H7 (cell line): ENCODE data around the gene BABAM2. TPM values are rescaled to one million over a fixed set of nuclear protein-coding genes. Genes with fewer than 3 reads are reported as not detected.
"Not testable (repeated sequence)": the region's sequence is repeated elsewhere in the genome, so short reads cannot be mapped to it uniquely, and the experiment has no call there.

Experiments
- DNase-seq: peaks from one replicate; pipeline ENCODE4 v3.0.0; 2012
- H3K27me3 ChIP-seq: 2 replicates; pipeline ENCODE4 v1.6.0; 2011; ENCODE audit warnings: mild to moderate bottlenecking, low read length; ENCODE audit not compliant: control insufficient read depth, insufficient read depth
- H3K36me3 ChIP-seq: replicated peaks from 2 replicates; pipeline ENCODE4 v1.5.1; 2011; ENCODE audit warnings: low read length; ENCODE audit not compliant: control insufficient read depth, insufficient read depth
- H3K4me3 ChIP-seq: 2 replicates; pipeline ENCODE4 v1.5.1; 2011; ENCODE audit warnings: low read depth, mild to moderate bottlenecking, control low read depth, low read length, moderate library complexity; ENCODE audit not compliant: insufficient read depth
- total RNA-seq: library from RNA; depleted of rRNA; stranded (reverse); fragments of >200 nt; shearing (Covaris generic); gene quantifications from 2 replicates; pipeline ENCODE4 v1.2.3, GENCODE V29; 2014

Gene BABAM2
- total RNA-seq, 1 experiment from 2014 or later, result 25.3 TPM

DNA sequence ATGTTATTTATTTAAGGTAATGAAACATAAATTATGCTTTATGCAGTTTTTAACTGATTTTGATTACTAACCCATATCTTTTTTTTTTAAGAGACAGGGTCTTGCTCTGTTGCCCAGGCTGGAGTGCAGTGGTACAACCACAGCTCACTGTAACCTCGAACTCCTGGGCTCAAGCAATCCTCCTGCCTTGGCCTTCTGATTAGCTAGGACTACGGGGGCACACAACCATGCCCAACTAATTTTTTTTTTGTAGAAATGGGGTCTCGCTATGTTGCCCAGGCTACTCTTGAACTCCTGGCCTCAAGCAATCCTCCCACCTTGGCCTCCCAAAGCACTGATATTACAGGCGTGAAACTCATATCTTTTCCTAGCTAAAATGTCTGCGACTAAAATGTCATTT, 26.6 kb upstream of the BABAM2 start:
- not testable (repeated sequence) for H3K4me3 ChIP-seq, DNase-seq, H3K27me3 ChIP-seq, H3K36me3 ChIP-seq

DNA sequence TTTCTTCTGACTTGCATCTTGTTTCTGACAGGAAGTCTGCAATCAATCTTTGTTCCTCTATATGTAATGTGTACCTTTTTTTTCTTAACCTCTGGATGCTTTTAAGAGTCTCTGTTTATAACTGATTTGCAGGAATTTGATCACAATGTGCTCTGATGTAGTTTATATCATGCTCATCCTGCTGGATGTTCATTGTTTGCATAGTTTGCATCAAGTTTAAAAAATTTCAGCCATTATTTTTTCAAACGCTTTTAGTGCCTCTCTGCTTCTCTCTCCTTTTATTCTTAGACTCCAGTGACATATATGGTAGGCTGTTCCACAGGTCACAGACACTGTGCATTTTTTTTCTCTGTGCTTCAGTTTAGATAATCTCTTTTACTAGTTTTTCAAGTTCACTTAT, 24.3 kb upstream of the BABAM2 start:
- no peak for DNase-seq
- Histone ChIP-seq H3K27me3 (peaks cover 2% of the 10 kb centered on the region; the same call in 1 of the 2 replicates), H3K36me3 (no peaks in the 10 kb centered on the region), H3K4me3 (no peak overlapping the region)

DNA sequence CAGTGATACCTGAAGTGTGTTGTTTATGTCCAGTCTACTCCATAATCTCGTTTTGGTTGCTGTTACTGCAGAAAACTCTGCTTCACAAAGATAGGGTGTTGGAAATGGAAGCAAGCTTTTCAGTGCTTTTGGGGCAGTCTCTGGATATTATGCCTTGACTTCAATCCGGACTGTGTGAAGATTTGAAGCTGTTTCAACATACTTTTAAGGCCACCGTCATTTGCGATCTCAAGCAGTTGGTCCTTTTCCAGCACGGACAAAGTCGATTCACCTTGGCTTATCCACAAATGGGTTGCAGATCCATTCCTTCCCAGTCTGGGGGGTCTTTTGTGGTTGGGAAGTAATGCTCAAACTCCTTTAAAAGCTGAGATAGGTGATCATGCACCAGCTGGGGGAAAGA, 20.8 kb upstream of the BABAM2 start:
- no peak for DNase-seq

DNA sequence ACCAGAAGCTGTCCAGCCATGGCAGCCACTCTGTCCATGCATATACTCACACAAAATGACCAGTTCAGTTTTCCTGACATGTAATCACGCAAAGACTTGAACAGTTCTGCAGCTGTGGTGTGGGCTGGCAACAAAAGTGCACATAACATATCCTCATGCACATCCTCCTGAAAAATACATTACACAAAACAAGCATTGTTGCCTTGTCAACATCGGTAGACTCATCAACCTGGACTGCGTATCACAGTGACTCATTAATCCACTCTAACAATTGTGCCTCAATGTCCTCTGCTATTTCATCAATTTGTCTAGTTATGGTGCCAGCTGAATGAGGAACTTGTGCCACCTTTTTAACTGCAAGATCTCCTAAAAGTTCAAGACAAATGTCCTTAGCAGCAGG, 19.8 kb upstream of the BABAM2 start:
- no peaks in the 10 kb centered on the region for H3K36me3 ChIP-seq
- no peaks in the 10 kb centered on the region for H3K27me3 ChIP-seq
- H3K4me3 ChIP-seq, result no peak overlapping the region
- no peak for DNase-seq

More for the DNA sequence above, 20.8 kb upstream of the BABAM2 start:
- Histone ChIP-seq H3K36me3 (no peaks in the 10 kb centered on the region), H3K27me3 (no peaks in the 10 kb centered on the region), H3K4me3 (no peak overlapping the region)

DNA sequence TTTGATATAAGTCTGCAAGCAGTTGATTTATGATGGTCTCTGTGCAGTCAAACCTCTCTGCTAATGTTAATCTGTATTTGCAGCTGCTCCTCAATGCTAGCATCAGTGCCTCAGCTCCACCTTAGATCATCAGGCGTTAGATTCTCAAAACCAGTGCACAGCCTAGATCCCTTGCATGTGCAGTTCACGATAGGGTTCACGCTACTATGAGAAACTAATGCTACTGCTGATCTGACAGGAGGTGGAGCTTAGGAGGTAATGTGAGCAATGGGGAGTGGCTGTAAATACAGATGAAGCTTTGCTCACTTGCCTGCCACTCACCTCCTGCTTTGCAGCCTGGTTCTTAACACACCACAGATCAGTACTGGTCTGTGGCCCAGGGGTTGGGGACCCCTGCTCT, 18.7 kb upstream of the BABAM2 start:
- no peaks in the 10 kb centered on the region for H3K36me3 ChIP-seq
- DNase-seq, result no peak
- H3K4me3 ChIP-seq, result no peak overlapping the region
- no peaks in the 10 kb centered on the region for H3K27me3 ChIP-seq

DNA sequence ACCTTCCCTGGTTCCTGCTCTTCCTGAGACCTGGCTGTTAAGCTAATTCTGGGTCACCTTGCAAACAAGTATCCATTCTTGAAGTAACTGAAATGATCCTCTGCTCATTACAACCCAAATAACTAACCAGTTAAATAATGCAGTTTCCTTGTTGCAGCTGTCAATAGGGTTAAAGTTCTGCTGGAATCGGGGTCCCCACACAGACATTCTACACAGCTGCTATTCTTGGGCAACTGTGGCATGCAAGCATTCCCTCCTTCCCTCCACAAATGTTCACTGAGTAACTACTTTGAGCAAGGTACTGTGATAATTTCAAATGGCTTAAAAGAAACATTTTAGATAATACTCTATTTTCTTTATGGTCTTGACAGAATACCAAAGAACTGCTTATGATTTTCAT, 17.4 kb upstream of the BABAM2 start:
- no peak for DNase-seq
- Histone ChIP-seq H3K4me3 (no peak overlapping the region), H3K27me3 (no peaks in the 10 kb centered on the region), H3K36me3 (no peaks in the 10 kb centered on the region)

DNA sequence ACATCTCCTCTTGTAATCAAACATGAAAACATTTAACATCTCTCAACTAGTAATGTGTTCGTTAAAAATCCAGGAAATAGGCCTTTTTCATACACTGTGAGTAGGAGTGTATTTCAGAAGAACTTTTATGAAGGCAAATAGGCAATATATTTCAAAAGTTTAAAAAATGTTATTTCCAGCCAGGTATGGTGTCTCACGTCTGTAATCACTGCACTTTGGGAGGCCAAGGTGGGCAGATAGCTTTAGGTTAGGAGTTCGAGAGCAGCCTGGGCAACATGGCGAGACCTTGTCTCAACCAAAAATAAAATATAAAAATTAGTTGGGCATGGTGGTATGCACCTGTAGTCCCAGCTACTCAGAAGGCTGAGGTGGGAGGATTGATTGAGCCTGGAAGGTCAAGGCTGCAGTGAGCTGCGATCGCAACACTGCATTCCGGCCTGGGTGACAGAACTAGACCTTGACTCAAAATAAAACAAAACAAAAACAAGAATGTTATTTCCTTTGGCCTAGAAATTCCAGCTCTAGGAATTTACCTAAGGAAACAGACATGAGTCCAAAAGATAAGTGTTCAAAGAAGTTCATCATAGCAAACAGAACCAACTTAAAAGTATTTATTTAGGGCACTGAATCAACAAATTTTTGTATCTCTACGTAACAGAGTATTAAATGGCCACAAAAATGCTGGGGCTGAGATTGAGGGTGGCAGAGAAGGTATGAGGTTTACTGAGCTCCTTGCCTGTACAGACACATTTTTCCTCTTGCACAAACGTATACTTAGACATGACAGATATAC, 15.2 kb upstream of the BABAM2 start:
- no peak for DNase-seq
- Histone ChIP-seq H3K27me3 (no peaks in the 10 kb centered on the region), H3K36me3 (no peaks in the 10 kb centered on the region), H3K4me3 (no peak overlapping the region)

DNA sequence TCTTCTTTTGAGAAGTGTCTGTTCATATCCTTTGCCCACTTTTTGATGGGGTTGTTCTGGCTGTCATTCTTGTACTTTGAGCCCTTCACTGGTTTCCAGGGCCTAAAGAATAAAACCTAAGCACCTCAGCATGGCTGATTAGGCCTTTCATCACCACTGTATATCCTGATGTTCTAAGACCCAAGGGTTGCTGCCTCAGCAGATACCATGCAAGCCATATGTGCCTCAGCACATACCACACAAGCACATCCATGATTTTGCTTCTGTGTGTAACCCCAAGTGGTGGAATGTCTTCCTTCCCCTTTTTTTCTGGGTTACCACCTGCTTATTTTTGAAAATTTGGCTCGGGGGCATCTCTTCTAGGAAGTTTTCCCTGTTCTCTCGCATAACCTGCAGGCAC, 11.7 kb upstream of the BABAM2 start:
- no peaks in the 10 kb centered on the region for H3K36me3 ChIP-seq
- no peak overlapping the region for H3K4me3 ChIP-seq
- no peaks in the 10 kb centered on the region for H3K27me3 ChIP-seq
- no peak for DNase-seq

DNA sequence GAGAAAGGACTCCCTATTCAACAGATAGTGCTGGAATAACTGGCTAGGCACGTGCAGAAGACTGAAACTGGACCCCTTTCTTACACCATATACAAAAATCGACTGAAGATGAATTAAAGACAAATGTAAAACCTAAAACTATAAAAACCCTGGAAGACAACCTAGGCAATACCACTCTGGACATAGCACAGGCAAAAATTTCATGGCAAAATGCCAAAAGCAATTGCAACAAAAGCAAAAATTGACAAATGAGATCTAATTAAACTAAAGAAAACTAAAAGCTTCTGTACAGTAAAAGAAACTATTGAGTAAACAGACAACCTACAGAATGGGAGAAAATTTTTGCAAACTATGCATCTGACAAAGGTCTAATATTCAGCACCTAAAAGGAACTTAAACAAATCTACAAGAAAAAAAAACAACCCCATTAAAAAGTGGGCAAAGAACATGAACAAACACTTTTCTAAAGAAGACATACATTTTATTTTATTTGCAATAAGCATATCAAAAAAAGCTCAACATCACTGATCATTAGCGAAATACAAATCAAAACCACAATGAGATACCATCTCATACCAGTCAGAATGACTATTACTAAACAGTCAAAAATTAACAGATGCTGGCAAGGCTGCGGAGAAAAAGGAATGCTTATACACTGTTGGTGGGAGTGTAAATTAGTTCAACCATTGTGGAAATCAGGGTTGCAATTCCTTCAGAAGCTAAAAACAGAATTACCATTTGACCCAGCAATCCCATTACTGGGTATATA, 8.5 kb upstream of the BABAM2 start:
- not testable (repeated sequence) for H3K36me3 ChIP-seq, DNase-seq, H3K27me3 ChIP-seq, H3K4me3 ChIP-seq

DNA sequence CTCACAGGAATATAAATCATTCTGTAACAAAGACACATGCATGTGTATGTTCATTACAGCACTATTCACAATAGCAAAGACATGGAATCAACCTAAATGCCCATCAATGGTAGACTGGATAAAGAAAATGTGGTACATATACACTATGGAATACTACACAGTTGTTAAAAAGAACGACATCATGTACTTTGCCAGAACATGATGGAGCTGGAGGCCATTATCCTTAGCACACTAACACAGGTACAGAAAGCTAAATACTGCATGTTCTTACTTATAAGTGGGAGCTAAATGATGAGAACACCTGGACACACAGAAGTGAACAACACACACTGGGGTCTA, 8.0 kb upstream of the BABAM2 start:
- H3K36me3 ChIP-seq, H3K4me3 ChIP-seq, DNase-seq, H3K27me3 ChIP-seq: not testable (repeated sequence)

DNA sequence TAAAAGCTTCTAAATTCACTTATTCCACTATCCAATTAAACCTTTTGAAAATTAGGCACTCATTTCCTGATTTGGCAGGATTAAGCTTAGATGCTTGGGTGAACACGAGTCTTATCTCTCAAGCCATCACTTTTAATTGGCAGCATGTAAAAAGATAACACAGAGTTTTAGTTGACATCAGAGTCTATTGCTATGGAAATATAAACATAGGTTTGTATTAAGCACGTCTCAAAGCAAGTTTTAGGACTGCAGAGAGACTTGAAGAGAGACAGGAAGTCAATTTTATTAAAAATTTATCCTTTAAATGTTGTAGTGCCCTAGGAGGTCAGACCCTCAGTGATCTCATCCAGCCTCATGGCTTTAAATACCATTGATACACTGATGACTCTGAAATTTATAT, 5.9 kb upstream of the BABAM2 start:
- Histone ChIP-seq H3K4me3 (no peak overlapping the region), H3K36me3 (no peaks in the 10 kb centered on the region), H3K27me3 (no peaks in the 10 kb centered on the region)
- DNase-seq, result no peak

DNA sequence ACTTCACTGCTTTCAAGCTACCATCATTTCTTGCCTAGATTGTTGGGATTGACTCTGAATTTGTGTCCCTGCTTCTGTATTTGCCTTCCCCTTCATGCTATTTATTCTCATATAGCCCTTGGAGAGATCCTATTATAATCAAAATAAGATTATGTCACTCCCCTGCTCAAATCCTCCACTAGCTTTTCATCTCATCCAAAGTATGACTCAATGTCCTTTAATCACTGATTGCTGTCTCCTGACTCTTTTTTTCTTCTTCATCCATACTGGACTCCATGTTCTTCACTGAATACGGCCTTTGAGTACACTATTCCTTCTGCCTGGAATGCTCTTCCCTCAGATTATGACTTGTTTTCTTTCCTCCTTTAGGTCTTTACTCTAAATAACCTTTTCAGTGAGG, 5.3 kb upstream of the BABAM2 start:
- no peaks in the 10 kb centered on the region for H3K27me3 ChIP-seq
- no peaks in the 10 kb centered on the region for H3K36me3 ChIP-seq
- no peak overlapping the region for H3K4me3 ChIP-seq
- DNase-seq, result no peak

DNA sequence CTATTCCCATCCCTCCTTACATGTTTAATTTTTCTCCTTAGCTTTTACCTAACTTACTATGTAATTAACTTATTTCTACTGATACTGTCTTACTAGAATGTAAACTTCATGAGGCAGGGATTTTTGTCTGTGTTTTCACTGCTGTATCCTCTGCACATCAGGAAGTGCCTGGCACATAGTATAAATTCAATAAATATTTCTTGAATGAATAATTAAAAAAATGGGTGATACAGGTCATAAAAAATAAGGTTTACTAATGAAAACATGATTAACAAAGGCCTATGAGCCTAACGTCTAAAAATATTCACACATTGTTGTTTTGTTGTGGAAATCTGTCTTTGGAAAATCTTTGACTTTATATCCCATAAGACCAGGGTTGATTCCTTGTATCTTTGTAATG, 4.9 kb upstream of the BABAM2 start:
- no peaks in the 10 kb centered on the region for H3K36me3 ChIP-seq
- no peaks in the 10 kb centered on the region for H3K27me3 ChIP-seq
- no peak for DNase-seq
- no peak overlapping the region for H3K4me3 ChIP-seq

DNA sequence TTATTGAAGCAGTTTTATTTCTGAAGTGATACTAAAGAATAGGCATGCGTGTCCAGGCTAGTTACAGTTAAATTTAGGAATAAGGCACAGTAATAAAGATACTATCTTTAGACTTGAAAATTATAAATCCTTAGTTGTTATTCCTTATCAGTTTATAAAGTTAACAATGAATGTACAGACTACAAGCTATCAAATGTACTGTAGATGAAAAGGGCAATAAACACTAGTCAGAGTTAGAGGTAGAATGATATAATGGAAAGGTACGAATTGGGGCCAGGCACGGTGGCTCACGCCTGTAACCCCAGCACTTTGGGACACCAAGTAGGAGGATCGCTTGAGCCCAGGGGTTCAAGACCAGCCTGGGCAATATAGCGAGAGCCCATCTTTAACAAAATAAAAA, 4.2 kb upstream of the BABAM2 start:
- no peak for DNase-seq
- H3K4me3 ChIP-seq, result no peak overlapping the region
- H3K27me3 ChIP-seq, result no peaks in the 10 kb centered on the region
- no peaks in the 10 kb centered on the region for H3K36me3 ChIP-seq

DNA sequence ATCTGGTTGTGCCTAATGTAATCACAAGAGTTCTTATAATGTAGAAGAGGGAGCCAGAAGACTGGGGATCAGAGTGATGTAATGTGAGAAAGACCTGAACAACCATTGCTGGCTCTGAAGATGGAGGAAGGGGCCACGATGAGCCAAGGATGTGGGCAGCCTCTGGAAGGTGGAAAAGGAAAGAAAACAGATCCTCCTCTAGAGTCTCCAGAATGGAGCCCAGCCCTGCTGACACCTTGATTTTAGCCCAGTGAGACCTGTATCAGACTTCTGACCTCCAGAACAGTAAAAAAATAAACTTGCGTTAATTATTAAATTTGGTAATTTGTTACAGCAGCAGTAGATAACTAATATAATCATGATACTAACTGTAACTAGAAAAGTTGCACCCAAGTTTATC, 3.4 kb upstream of the BABAM2 start:
- H3K4me3 ChIP-seq, result no peak overlapping the region
- H3K27me3 ChIP-seq, result no peaks in the 10 kb centered on the region
- no peaks in the 10 kb centered on the region for H3K36me3 ChIP-seq
- DNase-seq, result no peak
